Measurements from ENCODE around the gene CTSF. TPM values are rescaled to one million over a fixed set of nuclear protein-coding genes. Genes with fewer than 3 reads are reported as not detected.

The CTSF gene
- total and polyA plus RNA-seq, 2 of the 13 experiments (the other 11 are each of a cell fraction or from before 2014, with no cell fraction given) = not detected

- TF ChIP-seq ZBTB2 (CRISPR knock-in tag; IDR thresholded peaks at IDR 0.05; ENCODE audit: low read depth) = no peak
- no peak for TF ChIP-seq MLXIP (CRISPR knock-in tag; IDR thresholded peaks at IDR 0.05; ENCODE audit: borderline replicate concordance)
- no peak for TF ChIP-seq ZEB1 (IDR thresholded peaks at IDR 0.05; ENCODE audit: insufficient replicate concordance, low read depth)
- 0 out of 2 replicates have a peak, but pooled peaks have one; percentile 39 for TF ChIP-seq NCOA1 (CRISPR knock-in tag; IDR thresholded peaks at IDR 0.05)
- 0 out of 2 replicates have a peak, but pooled peaks have one; percentile 42 for TF ChIP-seq PRDM10 (CRISPR knock-in tag; IDR thresholded peaks at IDR 0.05; ENCODE audit: low read depth)
- TF ChIP-seq FOXP1 (IDR thresholded peaks at IDR 0.05) = no peak
- TF ChIP-seq FOXP1 (CRISPR knock-in tag; IDR thresholded peaks at IDR 0.05) = no peak
- peak; percentile 60; the same call in 1 of the 2 replicates for TF ChIP-seq POLR2AphosphoS5 (IDR thresholded peaks at IDR 0.05; ENCODE audit: low read depth, low read length)
- TF ChIP-seq ZNF678 (CRISPR knock-in tag; IDR thresholded peaks at IDR 0.05) = no peak
- TF ChIP-seq E2F1 (CRISPR knock-in tag; IDR thresholded peaks at IDR 0.05) = no peak
- TF ChIP-seq ZFP36L2 (CRISPR knock-in tag; IDR thresholded peaks at IDR 0.05) = no peak
- no peak for TF ChIP-seq ZSCAN5A (CRISPR knock-in tag; IDR thresholded peaks at IDR 0.05; ENCODE audit: borderline replicate concordance)
- peak; percentile 61; the same call in 1 of the 2 replicates for TF ChIP-seq ZNF782 (CRISPR knock-in tag; IDR thresholded peaks at IDR 0.05; ENCODE audit: borderline replicate concordance)
- no peak for TF ChIP-seq ZNF251 (CRISPR knock-in tag; IDR thresholded peaks at IDR 0.05)
- TF ChIP-seq HNRNPK (IDR thresholded peaks at IDR 0.05; ENCODE audit: low read depth, low read length, poor library complexity, severe bottlenecking) = peak; percentile 93
- no peak for TF ChIP-seq CBX1 (IDR thresholded peaks at IDR 0.05; ENCODE audit: low read depth)
Measured at GRCh38 chr11:66545701-66546367, 22.6 kb downstream of the CTSF start, which contains the start of gene ZDHHC24 (continued).
